ENCODE results near the gene SKIC8.

SKIC8 gene

GRCh38 chr15:78233496-78233895 lies 65.9 kb downstream of the SKIC8 start:
- TF ChIP-seq, protein P1, sequence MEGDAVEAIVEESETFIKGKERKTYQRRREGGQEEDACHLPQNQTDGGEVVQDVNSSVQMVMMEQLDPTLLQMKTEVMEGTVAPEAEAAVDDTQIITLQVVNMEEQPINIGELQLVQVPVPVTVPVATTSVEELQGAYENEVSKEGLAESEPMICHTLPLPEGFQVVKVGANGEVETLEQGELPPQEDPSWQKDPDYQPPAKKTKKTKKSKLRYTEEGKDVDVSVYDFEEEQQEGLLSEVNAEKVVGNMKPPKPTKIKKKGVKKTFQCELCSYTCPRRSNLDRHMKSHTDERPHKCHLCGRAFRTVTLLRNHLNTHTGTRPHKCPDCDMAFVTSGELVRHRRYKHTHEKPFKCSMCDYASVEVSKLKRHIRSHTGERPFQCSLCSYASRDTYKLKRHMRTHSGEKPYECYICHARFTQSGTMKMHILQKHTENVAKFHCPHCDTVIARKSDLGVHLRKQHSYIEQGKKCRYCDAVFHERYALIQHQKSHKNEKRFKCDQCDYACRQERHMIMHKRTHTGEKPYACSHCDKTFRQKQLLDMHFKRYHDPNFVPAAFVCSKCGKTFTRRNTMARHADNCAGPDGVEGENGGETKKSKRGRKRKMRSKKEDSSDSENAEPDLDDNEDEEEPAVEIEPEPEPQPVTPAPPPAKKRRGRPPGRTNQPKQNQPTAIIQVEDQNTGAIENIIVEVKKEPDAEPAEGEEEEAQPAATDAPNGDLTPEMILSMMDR (IDR thresholded peaks at IDR 0.05; ENCODE audit: extremely low read depth, missing control alignments) = no peak
- DNase-seq (ENCODE audit: low spot score) = no peak
